GM19025 (cell line): ENCODE data around the gene OBSCN.
"Not testable (repeated sequence)": the region's sequence is repeated elsewhere in the genome, so short reads cannot be mapped to it uniquely, and the experiment has no call there.

Source experiments
- ATAC-seq: cut with Tn5 transposase; IDR thresholded peaks from one replicate; pipeline ENCODE4 v1.9.1; 2021; ENCODE audit warnings: mild to moderate bottlenecking, low read depth, moderate library complexity; ENCODE audit not compliant: unreplicated experiment

OBSCN gene

GRCh38 chr1:228225165-228225710 lies 17.4 kb downstream of the OBSCN start:
- no peak for ATAC-seq

- no peak for ATAC-seq
Observed at GRCh38 chr1:228225740-228226139, 17.9 kb downstream of the OBSCN start.

GRCh38 chr1:228226141-228226874 lies 18.5 kb downstream of the OBSCN start:
- ATAC-seq: no peak

- no peak for ATAC-seq
Observed at GRCh38 chr1:228226956-228227791, 19.3 kb downstream of the OBSCN start.

GRCh38 chr1:228228147-228228546 lies 20.3 kb downstream of the OBSCN start:
- ATAC-seq: not testable (repeated sequence)

- no peak for ATAC-seq
Observed at GRCh38 chr1:228228601-228229074, 20.8 kb downstream of the OBSCN start.

GRCh38 chr1:228231189-228231588 lies 23.3 kb downstream of the OBSCN start:
- no peak for ATAC-seq

- ATAC-seq: no peak
Observed at GRCh38 chr1:228233136-228233535, 25.3 kb downstream of the OBSCN start.

- ATAC-seq: no peak
Observed at GRCh38 chr1:228234921-228235320, 27.1 kb downstream of the OBSCN start.

- ATAC-seq: no peak
Observed at GRCh38 chr1:228236744-228237143, 28.9 kb downstream of the OBSCN start.

GRCh38 chr1:228238007-228238406 lies 30.2 kb downstream of the OBSCN start:
- no peak for ATAC-seq

GRCh38 chr1:228238461-228238860 lies 30.6 kb downstream of the OBSCN start:
- ATAC-seq: no peak

- no peak for ATAC-seq
Observed at GRCh38 chr1:228240411-228241240, 32.8 kb downstream of the OBSCN start.

- no peak for ATAC-seq
Observed at GRCh38 chr1:228241259-228241658, 33.4 kb downstream of the OBSCN start.

GRCh38 chr1:228242409-228242808 lies 34.6 kb downstream of the OBSCN start:
- no peak for ATAC-seq

GRCh38 chr1:228243093-228243492 lies 35.2 kb downstream of the OBSCN start:
- ATAC-seq: no peak

GRCh38 chr1:228243989-228244388 lies 36.1 kb downstream of the OBSCN start:
- not testable (repeated sequence) for ATAC-seq

GRCh38 chr1:228245111-228245510 lies 37.3 kb downstream of the OBSCN start:
- no peak for ATAC-seq

GRCh38 chr1:228246216-228246900 lies 38.5 kb downstream of the OBSCN start:
- no peak for ATAC-seq
